Right lung (tissue), 5 donors: Measurements from ENCODE around the gene INSIG2. TPM values are rescaled to one million over a fixed set of nuclear protein-coding genes. Genes with fewer than 3 reads are reported as not detected.

ENCODE experiments used
- DNase-seq, 2 donors: peaks; one replicate each; pipeline ENCODE4 v3.0.0-alpha.2; 2013
- polyA plus RNA-seq, 5 donors: library from polyadenylated mRNA; unstranded; fragments of 120-200 nt; gene quantifications; one replicate each; pipeline versions ENCODE4 v1.2.1 to v1.2.3, GENCODE V29; 2013; ENCODE audit warnings: inconsistent platforms in 1 of 5, low replicate concordance in 1 of 5; ENCODE audit not compliant: insufficient read length in 5 of 5, insufficient read depth in 1 of 5

The INSIG2 gene
- polyA plus RNA-seq, 5 donors: 31.0 to 47.9 (median 42.8) TPM

DNA sequence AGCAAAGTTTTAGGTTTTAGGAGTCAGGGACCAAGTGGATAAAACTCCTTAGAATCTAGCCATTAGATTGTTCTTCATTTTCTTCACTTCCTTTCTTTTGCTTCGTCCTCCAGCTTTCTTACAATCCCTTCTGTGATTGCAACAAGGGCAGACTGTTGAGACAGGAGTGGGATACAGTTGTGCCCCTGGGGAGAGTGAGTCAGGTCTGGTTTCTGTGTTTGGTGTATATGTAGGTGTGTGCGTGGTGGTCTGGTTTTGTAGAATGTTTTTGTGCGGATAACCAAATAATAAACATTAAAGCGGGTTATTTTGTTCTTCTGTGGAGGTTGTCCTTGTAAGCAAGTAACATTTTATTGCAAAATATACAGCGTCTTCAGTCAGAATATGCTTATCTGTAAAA lies 7.3 kb downstream of the INSIG2 start:
- no peak for DNase-seq

DNA sequence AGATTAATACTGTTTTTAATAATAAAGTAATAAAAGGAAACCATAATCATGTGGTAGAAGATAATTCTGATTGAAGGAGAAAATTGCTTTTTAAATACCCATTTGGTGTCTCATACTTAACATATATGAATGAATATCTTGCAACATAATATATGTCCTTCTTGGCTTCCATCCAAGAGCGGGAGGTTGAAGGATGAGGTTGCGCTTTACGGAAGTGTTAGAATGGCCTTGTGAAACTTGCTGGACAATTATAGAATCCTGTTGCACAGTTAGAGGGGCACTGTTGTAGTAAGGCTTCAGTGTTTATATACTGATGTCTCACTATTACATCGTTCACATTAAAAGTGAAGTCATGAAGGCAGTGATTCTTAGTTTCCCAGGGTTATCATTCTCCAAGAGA lies 9.4 kb downstream of the INSIG2 start:
- DNase-seq: peak in 1 of 2 donors; percentile 32

DNA sequence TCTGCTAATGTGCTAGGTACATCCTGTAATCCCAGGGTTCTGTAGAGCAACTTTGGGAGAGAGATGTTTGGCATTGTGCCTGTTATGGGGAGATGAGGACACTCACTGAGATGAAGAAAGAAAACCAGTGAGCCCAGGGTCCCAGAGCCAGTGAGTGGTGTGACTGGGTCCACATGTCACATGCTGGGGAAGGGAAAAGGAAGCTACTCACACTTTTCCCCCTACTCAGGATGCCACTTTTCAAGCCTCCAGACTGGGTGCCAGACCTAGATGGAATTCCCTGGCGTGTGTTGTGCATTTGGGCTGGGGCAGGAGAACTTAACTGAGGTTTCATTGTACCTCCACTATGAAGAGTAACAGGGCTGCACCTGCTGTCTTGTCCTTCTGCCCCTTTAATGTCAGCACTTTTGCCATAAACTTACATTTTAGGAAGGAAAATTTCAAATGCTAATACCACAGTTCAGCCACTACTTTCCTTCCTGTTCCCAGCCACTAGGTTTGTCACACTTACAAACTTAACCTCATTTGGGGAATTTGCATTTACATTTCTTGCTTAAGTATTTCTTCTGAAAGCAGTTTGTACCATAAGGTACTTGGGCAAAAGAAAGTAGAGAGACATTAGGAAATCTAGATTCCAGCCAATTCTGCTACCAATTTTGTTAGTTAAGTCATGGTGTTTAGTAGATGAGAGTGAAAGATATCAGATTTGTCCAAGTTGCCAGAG lies 10.2 kb downstream of the INSIG2 start:
- no peak for DNase-seq

DNA sequence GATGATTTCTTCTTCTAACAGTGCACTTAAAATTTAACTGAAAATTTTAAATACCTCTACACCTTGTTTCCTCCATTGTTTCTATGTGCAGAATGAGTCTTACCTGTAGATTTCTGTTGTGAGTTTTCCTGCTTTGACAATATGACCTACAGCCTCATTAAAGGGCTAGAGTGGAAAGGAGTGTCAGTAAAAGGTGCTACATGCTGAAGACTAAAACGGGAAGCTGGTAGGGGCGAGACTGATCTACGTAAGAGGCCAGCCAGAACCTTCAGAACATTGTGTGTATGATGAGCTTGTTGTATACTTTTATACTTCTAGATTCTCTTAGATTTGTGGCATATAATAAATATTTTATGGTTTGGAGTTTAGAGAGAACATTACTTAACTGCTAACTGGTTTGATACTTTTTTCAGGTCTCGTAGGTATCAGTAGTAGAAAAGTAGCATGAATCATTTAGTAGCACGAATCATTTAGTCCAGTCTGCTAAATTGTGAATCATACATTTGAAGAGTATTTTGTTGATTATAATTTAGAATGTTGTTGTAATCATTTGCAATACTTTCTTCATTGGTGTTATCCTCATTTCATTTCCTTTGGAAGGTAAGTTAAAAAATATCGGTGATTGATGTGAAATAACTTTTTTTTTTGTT lies 14.3 kb downstream of the INSIG2 start:
- DNase-seq: no peak

DNA sequence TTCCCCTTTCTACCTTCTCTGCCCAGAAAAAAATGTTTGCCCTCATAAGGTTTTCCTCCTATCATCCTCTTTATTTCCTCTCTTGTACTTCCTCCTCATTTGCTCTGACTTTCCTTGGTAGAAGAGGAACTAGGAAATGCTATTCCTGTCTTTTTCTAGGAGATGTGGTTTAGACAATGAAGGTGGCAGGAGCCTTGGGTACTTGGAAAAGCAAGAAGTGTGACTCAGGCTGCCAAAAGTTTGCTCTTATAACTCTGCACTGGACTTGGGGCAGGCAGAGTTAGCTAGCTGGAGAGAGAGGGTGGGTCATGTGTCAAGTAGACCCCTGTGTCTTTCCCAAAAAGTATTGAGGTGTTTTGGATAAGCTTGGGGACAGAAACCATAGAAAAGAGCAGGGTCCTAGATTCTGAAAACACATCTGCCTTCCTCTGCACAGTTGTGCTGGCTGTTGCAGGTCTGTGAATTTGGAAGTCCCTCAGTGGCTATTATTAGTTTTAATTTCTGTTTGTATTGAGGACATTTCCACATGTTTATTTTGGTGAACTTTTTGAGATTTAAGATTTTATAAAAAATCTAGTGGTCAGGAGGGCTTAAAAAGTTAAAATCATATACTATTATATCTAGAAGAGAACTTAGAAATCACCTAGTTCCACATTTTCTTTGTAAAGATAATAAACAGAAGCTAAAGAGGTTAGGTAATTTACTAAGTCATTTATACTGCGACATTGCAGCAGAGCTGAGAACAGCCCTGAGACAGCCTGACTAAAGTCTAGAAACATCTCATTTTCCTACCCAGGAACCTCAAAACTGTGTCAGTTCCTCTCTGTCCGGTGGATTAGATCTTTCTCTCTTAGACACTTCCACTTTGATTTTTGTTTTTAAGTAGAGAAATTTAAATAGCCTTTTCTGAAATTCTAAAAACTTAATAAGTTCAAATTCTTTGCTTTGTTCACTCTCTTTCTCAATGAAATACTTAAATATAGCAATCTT lies 16.0 kb downstream of the INSIG2 start:
- DNase-seq: no peak

DNA sequence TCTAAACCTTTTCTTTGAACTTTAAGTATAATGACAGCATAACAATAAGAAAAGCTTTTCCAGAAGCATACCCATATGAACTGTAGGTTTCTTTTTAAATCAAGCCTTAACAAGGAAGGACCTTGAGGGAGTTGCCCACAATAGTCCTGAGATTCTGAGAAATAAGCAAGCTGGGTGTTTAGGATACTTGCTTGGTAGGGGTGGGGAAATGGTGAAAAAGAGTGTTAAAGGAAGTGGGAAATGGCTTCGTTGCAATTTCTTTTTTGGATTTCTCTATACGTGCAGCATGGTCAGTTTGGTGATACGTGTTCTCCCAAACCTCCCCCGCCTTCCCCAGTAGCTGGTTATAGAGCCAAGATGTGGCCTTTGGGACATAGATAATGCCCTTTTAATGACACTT lies 17.2 kb downstream of the INSIG2 start:
- DNase-seq: no peak

DNA sequence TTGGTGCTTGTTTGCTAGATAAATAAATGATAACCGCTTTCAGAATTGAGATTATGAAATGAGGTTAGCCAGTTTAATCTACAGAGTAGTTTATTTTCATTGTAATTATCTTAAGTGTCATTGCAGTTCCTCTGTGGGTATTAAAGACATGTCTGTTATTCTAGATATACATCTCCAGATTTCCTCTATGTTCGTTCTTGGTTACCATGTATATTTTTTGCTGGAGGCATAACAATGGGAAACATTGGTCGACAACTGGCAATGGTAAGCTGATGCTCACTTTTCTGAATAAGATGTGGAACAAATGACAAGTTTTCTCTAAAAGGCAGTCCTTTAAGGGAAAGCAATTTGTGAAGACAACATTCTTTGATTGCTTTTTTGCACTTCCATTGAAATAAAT lies 18.7 kb downstream of the INSIG2 start:
- no peak for DNase-seq

DNA sequence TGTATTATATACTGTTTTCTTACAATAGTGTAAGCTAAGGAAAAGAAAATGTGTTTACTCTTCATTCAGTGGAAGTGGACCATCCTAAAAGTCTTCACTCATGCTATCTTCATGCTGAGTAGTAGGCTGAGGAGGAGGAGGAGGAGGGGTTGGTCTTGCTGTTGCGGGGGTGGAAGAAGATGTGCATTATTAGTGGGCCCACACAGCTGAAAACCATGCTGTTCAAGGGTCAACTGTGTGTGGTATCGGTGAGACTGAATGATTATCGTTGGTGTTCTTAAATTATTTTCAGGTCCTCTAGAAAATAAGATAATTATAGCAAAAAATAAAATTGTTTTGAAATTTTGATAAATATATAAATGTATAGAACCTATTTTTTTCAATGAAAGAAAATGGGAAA lies 22.0 kb downstream of the INSIG2 start:
- no peak for DNase-seq

DNA sequence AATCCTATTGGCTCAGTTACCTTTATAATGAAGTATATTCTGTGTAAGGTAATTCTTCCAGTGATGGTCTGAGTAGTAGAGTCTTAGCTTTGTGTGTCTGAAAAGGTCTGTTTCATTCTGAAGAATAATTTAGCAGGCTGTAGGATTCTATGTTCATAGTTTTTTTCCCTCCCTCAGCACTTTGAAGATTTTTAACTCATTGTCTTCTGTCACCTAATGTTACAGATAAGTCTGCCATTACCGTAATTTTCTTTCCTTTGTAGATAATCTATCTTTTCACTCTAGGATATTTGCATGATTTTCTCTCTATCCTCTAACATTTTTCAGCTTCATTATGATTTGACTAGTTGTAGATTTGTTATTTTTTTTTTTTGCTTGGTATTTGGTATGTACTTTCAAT lies 22.7 kb downstream of the INSIG2 start:
- DNase-seq: no peak

DNA sequence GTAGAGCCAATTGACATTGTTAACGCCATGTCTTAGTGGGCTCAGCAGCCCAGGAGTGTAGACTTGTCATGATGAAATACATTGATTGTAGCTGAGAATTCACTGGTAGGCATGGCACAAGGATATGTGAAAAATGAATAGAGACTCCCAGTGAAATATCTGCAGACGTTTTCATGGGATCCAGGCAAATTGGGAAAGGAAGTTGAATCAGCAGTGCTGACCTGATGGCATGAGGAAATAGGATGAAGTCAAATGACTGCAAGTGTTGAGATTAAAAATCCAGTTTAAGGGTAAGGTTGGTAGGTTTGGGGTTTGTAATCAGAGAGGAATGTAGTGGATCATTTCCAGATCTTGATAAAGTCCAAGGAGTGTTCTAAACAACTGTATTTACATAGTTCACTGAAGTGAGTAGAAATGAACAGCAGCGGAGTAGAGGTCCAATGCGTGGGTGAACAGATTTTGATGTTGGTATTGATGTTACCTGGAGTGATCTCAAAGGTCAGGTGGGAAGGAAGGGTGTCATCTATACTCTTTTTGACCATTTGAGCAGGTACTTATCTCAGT lies 24.6 kb downstream of the INSIG2 start:
- peak in 1 of 2 donors; percentile 29 for DNase-seq

DNA sequence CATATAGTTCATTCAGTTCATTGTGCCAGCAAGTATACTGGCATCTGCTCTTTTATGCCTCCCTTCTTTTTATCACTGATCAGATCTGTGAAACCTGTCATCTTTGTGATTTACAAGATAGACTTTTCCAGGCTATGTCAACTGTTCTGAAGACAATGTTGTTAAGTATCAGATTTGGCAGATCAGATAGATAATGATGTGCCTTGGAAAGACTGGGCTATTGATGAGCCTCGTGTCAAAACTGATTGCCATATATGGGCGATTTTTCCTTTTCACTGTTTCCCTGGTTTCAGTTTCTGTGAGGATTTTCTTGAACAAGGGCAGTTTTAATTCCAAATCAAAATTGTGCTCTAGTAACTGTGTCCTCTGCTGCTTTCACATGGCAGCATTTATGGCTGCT lies 26.6 kb downstream of the INSIG2 start:
- no peak for DNase-seq

DNA sequence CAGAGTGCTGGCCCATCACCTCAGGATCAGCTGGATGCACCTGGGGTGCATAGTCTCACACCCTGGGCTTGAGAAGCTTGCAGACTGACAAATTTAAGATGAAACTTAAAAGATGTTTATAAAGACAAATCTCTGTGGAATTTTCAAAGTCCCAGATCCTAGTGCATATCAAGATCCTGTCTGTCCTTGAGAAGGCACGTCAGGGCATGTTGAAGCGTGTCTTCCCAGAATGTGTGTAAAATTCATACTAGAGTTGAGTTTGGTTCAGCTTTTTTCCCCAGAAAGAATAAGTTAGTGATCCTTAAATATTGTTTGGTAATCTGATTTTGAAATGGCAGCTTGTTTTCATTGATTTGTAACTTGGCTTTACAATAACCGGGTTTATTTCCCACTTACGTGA lies 27.5 kb downstream of the INSIG2 start:
- DNase-seq: no peak

DNA sequence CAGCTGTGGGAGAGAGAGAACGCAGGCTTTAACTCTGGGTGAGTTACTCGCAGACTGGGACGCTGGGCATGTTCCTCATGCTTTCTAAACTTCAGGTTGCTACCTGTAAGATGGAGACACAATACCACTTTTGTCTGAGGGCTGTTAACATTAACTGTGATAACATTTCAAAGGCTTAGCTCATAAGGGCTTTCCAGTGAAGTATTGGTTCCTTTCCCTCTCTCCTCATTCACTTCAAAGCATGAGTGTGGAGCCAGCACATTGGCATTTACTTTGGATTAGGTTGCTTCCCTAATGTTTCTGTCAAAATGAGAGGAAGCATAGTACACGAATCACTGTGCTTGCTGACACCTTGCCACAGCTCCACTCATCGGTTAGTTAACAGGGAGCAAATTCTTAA lies 30.2 kb downstream of the INSIG2 start:
- peak; percentile 29 to 33 for DNase-seq

DNA sequence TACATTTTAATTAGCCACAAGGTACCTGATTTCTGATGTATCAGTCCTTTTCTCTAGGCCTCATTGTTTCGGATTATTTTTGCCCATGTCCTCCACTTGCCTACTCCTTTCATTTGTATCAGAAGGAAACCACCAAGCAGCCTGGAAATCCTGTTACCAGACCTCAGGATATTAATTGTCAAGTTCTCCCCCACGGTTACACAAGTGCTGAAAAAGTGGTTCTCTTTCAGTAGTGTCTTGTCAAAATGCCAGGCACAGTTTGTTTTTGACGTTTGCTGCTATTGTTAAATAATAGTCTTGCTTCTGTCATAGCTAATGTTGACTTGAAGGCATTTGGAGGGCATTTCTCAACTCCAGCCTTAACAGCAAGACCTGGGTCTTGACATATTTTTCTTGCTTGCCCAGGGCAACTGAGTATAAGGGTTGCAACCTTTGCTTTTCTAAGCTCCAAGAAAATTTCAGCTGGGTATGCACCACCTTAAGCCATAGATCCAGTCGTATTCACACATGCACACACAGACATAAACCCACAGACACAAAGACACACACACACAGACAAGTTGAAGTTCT lies 31.0 kb downstream of the INSIG2 start:
- no peak for DNase-seq

DNA sequence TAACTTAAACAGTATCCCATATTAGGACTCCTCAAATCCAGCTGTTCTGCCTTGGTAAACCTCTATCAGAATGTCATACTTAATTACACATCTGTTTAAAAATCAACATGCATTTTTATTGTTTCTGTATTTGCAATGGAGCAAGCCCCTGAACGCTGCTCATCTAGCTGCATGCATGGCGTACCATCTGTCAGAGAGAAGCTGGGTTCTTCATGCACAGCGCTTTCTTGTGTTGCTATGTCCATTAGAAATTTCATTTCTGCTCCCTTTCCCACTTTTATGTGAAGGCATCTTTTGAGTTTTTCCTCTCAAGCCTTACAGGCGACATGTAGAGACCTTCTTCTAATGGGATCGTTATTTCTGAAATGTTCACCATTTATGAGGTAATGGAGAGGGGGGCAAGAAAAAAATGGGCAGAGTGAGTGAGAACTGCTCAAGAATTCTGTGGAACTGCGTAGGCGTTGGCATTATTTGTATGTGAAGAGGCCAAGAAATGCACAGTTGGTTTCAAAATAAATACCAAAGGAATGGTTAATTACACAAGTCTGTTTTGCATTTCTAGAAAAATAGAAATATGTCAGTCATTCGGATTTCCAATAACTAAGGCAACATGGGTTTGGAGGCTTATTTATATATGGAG lies 31.6 kb downstream of the INSIG2 start:
- no peak for DNase-seq

DNA sequence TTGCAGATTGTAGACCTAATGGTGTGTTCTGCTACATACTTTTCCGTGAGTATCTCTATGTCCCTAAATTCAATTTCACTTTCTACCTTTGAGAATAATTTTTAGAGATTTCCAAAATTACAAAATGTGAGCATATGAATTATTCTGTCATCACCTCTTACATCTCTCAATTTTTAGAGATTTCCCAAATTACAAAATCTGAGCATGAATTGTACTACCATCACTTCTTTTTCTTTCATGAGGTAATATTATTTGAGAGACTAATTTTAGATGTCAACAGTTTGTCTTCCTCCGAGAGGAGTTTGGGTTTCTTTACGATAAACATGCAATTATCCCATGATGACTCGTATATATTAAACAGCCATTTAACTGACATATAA lies 32.1 kb downstream of the INSIG2 start:
- no peak for DNase-seq

DNA sequence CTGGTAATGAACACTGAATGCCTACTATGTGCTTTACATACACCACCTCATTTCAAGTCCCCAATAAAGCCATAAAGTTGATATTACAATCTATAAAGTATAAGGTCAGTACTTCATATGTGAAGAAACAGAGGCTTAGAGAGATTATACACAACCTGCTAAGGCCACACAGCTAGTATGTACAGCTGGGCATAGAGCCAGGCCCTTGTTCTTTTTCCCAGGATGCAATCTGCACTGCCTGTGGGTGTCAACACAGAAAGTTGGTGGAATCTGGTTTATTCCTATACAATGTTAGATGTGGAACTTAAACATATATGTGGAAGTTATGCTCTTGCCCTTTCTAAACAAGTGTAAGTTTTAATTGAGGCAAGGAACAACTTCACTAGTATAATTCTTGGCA lies 32.8 kb downstream of the INSIG2 start:
- no peak for DNase-seq

DNA sequence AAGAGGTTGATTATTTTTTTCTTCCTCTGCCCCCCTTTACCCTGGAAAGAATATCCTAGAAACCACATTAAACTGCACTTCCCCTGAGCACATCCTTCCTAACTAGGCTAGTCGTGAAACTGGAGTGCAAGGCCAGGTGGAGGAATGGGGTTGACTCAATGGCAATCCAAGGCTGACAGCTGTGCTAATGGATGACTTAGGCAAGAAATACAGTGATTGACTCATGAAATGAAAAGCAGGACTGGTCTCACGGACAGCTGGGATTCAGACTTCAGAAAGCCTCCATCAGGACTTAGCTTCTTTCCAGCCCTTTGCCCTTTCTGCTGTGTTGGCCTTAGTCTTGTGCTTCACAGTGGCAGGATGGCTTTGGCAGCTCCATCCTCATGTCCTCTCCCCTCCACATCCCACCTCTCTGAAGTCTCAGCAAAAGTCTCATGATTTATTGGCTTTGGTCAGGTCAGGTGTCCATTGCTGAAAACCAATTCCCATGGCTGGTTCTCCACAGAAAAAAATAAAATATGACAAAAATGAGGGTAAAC lies 33.8 kb downstream of the INSIG2 start:
- DNase-seq: no peak

DNA sequence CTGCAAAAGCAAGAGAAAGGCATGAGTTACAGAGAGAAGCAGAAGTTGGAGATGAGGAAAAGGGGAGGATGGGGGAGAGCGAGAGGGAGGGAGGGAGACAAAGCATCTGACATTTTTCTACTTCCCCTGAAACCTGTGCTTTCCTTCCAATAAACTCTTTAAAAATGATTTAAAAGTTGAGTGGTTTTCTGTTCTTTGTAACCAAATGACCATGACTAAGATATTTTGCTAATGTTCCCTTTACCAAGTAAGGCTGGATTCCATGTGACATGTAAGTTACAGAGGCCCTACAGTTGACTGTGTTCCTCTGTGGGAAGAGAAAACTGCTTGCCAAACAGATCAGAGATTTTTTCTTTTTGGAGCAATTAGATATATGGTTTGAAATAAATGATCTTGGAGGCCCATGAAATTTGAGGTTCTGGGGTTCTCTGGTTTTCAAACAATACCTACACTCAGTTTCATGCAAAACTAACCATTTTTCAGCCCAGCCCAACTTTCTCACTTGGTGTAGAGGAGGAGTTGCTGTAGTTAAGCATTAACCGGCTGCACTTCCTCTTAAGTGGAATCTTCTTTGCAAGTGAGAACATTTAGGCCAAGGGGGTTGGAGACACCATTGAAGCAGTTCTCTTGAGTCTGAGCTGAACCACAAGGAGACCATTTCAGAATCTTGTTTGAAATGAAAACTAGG lies 34.5 kb downstream of the INSIG2 start:
- no peak for DNase-seq

DNA sequence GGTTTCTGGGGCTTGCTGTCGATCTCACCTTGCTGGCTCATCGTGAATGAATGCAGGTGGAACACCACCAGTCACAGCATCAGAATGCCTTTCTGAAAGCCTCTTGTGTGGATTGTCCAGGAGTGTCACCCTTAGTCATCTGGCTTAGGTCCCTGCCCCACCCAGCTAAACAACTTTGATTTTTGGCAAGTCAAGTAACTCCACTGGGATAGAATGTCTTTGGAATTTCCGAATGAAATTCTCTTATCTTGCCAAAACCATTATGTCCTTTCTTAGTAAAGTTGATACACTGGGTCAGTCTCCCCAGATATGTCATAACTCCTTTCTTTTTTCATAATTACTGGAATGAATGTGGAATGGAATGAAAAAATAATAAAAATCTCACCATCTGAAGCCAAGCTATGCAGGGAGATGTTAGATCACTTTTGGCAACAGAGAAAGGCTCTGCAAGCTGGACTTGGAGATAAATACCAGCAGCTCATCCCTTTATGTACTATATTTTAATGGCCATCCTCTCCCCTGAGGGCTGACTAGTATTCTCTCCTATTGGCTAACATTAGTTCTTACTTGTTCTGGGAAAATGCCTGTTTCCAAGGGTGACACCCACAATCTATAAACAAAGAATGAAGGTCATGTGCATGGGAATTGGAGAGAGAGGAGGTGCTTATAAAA lies 35.4 kb downstream of the INSIG2 start:
- no peak for DNase-seq
